ENCODE measurements around the gene NUP205.

DNA sequence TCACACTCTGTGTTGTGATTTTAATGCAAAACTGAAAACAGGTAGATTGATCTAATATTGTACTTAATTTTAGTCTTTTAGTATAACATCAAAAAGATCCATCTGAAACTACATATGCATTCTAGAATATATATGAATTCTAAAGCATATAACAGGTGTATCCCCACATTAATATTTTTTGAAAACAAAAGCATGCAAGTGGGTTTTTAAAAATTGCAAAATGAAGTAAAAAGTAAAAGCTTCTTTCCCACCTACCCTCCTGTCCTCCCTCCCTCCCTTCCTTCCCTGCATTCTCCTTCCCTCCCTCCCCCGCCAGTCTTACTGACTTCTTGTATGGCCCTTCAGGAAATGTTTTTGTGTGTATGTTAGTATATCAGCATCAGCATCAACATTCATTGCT lies 90.0 kb downstream of the NUP205 start:
- TF ChIP-seq POLR2A (IDR thresholded peaks at IDR 0.05; ENCODE audit: low read depth, low read length) = no peak
- TF ChIP-seq TAF1 (IDR thresholded peaks at IDR 0.05; ENCODE audit: low read depth, low read length) = no peak
- TF ChIP-seq POU2F2 (IDR thresholded peaks at IDR 0.05; ENCODE audit: low read depth, low read length) = no peak
- TF ChIP-seq POLR2AphosphoS5 (IDR thresholded peaks at IDR 0.05; ENCODE audit: low read depth, low read length) = no peak
- TF ChIP-seq SPI1 (IDR thresholded peaks at IDR 0.05; ENCODE audit: low read depth, low read length) = no peak
- TF ChIP-seq PAX5 (IDR thresholded peaks at IDR 0.05; ENCODE audit: insufficient read depth, low read length, severe bottlenecking) = no peak

Measured in GM12891 (cell line).